HG02610 (cell line): Measurements from ENCODE around the gene SERPINB11.
"Not testable (repeated sequence)": the region's sequence is repeated elsewhere in the genome, so short reads cannot be mapped to it uniquely, and the experiment has no call there.

Experiments
- ATAC-seq: cut with Tn5 transposase; IDR thresholded peaks from one replicate; pipeline ENCODE4 v1.9.1; 2021; ENCODE audit warnings: mild to moderate bottlenecking, moderate library complexity; ENCODE audit not compliant: unreplicated experiment

SERPINB11 gene

DNA sequence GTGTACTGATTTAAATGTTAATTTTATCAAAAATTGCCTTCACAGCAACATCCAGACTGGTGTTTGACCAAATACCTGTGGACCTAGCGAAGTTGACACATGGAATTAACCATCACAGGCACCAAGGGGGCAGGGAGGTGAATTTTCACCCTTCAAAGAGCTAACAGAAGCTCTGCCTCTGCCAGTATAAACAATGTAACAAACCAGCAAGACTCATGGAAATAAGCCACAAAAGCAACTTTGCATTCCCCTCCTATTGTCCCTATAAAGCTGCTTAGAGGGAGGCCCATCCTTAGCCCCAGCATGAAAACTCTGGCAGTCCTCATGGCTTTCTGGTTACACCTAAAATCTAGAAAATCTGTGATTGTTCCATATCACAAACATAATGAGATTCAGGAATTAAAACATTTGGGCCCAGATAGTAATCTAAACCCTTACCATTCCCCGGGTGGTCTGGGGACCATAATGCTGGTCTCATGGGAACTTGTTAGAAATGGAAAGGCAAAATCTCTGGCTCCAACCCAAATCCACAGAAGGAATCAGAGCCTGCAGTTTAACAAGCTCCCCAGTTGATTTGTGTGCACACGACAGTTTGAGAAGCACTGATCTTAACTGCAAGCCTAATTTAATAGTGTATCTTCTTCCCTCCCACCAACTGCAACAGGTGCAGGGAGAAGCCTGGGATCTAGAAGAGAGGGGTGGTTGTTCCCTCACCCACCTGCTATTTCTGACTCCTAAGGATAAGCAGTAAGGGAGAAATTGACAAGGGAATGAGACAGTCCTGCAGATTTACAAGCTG, 23.1 kb downstream of the SERPINB11 start:
- no peak for ATAC-seq

DNA sequence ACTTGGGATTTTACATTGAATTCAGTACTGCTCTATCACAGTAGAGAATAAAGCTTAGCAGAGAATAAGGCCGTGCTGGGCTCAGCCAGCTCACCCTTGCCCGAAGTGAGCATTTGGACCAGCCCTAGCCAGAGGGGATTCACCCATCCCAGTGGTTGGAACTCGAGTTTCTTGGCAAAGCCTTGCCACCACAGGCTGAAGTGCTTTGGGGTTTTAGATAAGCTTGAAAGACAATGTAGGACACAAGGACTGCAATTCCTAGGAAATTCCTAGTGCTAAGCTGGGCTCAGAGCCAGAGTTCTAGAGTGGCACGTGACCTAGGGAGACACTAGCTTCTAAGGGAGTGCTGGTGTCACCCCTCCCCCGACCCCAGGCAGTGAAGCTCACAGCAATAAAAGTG, 28.0 kb downstream of the SERPINB11 start:
- ATAC-seq, result no peak

DNA sequence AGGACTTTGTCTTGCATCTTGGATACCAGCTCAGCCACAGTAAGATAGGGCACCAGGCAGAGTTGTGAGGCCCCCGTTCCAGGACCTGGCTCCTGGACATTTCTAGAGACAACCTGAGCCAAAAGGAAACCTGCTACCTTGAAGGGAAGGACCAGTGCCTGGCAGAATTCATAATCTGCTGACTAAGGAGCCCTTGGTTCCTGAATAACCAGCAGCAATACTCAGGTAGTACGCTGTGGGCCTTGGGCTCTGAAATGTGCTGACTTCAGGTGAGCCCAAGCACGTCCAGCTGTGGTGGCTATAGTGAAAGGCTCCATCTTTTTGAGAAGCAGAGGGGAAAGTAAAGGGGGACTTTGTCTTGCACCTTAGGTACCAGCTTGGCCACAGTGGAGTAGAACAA, 28.5 kb downstream of the SERPINB11 start:
- no peak for ATAC-seq

DNA sequence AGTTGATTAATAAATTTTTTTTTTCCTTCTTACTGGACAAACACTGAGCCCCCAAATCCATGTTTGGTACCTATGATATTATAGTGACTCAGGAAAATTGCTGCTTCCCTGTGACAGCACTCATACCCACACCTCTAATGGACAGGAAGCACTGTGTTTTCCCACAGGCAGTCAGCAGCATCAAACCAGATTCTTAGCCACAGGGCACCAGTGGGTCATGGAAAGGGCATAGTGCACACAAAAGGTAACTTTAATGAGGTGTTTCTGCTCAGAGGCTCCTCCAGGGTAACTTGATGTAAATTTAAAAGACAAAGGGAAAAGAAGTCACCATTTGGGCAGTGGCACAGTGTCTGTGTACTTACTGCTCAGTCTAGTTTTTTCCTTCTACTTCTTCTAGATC, 34.1 kb downstream of the SERPINB11 start:
- ATAC-seq, result no peak

DNA sequence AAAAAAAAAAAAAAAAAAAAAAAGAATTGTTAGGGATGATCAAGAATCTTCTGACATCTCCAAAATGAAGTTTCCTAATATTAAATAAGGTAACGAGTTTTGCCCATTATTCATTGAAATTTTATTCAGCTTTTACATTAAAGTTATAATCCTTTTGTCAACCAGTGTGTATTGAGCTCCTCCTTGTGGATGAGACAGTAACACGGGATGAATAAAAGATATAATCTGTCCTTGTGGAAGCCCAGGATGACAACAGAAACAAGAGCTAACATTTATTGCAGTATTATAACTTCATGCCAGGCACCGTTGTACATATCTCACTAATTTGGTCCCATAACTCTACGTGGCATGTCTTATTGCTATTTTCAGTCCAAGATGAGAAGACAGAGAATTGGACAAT, 39.0 kb downstream of the SERPINB11 start:
- ATAC-seq, result no peak

DNA sequence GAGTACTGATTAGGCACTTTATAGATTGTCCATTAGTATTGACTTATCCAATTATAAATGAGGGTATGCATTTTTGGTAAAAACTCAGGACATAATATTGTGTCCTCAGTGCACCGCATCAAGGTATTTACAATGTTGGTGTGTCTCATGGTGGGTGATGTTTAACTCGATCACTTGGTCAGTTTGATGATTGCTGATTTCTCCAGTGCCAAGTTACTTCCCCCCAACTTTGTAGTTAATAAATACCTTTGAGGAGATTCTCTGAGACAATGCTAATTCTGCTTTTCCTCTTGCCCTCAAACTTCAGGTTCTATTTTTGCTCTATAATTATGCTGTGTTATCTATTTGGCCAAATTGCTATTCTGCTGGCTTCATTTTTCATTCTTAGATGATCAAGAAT, 44.2 kb downstream of the SERPINB11 start:
- no peak for ATAC-seq

DNA sequence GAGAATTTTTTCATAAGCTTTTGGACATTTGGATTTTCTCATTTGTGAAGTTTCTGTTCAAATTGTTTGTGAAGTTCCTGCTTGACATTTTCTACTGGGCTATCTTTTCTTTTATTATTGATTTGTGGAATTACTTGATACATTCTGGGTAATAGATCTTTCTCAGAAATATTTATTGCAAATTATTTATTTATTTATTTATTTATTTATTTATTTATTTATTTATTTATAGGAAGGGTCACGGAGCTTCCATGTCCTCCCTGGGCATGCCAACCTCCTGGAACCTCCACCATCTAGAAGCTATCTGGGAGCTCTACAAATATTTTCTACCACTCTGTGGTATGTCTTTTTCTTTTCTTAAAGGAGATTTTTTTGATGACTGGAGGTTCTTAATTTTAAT, 46.7 kb downstream of the SERPINB11 start:
- ATAC-seq, result no peak

DNA sequence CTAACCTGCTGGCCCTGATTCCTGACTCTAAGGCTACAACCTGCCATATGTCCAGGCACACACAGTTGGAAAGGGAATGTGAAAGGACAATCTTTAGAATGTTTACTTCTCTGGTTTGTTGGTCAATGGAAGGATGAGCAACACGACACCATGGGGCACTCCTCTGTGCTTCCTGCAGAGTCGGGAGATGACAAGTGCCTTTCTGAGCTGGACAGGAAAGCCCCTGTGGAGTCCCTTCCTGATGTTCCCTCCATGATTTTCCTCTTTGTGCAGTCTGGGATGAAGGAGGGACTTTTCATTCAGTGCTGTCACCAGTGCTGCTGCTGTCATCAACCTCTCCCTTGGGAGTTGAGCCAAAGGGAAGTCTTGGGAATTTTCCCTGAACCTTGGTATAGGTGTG, 49.9 kb downstream of the SERPINB11 start:
- ATAC-seq, result no peak

DNA sequence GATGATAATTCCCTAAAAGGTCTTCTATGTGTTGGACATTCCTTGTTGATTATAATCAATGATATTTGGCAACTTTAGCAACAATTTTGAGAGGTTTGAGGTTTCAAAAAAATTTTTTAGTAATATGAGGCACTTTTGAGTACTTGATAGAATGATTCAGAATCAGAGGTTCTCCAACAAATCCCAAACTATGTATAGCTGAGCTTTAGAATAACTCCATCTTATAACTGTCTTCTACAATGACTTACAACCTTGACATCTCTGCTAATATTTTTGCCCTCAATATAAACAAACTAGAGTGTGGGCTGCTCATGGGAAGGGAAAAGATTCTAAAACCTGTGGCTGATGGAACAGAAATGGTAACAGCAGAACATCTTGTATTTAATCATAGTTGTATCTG, 50.9 kb downstream of the SERPINB11 start:
- no peak for ATAC-seq

DNA sequence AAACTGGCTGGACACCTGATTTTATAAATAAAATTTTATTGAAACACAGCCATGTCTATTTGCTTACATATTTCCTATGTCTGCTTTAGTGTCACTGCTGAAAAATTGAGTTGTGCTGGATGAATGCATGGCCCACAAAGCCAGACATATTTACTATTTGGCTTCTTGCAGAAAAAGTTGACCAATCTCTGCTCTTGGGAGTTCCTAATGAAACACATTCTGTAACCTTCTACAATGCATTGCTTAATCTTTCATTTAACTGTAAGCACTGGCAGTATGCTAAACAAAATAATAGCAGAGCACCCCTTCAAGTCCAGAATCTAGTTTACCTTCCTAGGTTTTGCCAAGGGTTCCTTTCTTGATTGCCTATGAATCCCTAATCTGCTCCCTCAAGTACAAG, 54.8 kb downstream of the SERPINB11 start:
- no peak for ATAC-seq

DNA sequence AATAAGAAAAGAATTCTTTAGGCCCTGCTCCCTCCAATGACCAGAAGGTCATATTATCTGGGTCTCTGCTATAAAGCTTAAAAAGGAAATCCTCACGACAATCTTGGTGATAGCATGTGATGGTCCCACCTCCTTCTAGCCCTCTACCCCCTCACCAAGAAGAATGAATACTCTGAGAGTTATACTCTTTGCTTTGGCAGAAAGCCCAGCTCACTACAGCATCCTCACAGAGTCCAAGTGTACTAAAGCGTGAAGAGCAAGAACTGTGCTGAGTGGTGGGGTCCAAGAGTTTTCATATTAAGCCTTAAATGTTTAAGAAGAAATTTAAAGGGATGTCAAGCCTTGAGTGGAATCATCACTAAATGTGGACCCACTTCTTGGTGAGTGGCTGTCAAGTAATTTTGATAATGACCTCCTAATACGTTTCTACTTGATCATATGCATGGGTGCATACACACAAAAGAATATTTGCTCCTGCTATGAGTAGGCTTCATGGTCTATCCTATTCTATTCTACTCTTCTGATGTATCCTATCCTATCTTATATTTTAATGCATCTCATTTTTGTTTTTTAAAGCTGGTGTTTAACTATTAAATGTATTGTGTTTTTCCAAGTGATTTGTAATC, 56.0 kb downstream of the SERPINB11 start:
- ATAC-seq, result no peak

DNA sequence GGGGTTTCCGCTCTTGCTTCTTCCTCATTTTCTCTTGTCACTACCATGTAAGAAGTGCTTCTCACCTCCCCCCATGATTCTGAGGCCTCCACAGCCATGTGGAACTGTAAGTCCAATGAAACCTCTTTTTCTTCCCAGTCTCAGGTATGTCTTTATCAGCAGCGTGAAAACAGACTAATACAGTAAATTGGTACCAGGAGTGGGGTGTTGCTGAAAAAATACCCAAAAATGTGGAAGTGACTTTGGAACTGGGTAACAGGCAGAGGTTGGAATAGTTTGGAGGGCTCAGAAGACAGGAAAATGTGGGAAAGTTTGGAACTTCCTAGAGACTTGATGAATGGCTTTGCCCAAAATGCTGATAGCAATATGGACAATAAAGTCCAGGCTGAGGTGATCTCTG, 57.0 kb downstream of the SERPINB11 start:
- ATAC-seq, result not testable (repeated sequence)

DNA sequence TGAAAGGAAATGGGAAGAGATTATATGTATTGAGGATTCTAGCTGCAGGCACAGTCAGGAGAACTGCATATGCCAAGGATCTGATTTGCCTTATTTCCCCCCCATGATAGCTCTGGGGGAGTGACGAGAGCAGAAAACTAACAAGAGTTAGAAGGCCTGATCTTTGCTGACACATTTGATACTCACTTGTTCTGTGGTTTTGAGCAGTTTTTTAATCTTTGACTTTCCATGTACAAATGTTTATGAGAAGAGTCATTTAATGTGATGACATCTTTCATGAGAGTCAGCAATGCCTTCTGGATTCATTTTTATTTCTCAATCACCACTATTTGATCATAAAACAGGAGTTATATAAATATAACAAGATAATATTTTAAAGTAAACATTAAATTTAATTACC, 59.8 kb downstream of the SERPINB11 start:
- no peak for ATAC-seq

DNA sequence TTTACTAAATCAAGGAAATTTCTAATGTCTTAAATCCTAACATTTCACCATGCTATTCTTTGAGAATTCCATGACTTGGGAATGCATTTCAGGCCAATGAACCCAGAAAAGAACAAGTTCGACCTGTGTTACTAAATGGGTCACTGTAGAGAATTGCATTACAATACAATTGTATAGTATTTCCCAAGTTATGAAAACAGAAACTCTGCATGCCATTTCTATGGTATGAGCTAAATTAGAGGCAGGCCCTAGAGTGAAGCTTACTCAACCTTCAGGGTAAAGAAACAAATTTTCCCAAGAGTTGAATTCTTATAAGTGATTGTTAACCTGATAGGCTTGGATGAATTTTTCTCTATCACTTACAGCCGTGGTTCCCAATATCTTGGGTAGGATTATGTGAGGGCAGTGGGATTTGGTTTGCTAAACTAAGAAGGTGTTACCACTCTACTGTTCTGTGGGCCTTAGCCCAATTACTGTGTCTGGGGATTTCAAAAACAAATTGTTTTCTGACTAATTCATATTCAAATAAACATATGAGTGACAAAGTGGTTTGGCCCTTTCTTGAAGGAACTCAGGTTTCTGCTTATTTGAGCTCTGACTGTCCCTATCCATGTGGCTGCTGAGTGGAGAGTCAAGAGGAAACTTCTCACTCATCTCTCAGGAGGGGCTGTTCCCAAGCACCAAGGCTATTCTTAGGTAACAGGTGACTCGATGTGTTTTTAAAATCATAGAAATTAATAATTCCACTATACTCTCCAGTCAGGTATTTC, 61.3 kb downstream of the SERPINB11 start:
- ATAC-seq, result no peak

DNA sequence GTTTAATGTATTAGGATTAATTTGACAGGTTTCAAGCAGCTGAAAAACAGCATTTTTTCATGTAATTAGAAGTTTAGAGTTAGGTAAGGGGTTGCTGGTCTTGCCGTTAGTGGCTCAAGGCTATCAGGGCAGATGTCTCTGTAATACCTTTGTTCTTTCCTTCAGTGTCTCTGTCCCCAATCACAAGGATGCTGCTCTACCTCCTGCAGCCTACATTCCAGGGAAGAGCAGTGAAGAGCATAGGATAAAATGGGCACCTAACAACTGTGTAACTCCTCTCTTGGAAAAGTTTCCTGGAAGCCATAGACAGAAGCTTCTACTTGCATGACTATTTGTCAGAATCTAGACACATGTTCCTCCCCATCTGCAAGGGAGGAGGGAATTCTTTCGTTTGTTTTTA, 63.1 kb downstream of the SERPINB11 start:
- no peak for ATAC-seq
